GM15510 (cell line): Measurements from ENCODE around the gene RAB9A.

Experiments
- POLR2A ChIP-seq: IDR thresholded peaks from 3 replicates; pipeline ENCODE4 v1.6.1; 2011; ENCODE audit warnings: borderline replicate concordance; ENCODE audit not compliant: insufficient read length; ENCODE audit errors: extremely low read depth

The RAB9A gene

DNA sequence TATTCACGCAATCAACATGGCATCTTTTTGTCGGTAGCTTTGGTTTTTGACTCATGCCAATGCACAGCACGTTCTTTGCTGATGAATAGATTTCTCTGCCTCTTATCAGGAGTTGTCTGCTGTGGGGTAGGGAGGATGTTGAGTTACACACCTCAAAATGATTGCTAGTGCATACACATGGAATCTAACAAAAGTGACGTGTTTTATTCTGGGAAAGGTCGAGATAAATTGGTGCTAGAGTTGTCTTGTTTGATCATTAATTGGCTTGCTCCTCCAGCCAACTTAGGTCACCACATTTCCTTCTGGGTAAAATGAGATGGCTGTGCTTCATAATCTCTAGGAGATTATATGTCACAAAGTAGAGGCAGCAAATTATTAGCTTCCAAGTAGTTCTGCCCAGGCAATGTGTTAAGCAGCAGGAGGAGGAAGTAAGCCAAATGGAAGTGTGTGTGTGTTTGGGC lies 3.9 kb downstream of the RAB9A start:
- TF ChIP-seq POLR2A: no peak

DNA sequence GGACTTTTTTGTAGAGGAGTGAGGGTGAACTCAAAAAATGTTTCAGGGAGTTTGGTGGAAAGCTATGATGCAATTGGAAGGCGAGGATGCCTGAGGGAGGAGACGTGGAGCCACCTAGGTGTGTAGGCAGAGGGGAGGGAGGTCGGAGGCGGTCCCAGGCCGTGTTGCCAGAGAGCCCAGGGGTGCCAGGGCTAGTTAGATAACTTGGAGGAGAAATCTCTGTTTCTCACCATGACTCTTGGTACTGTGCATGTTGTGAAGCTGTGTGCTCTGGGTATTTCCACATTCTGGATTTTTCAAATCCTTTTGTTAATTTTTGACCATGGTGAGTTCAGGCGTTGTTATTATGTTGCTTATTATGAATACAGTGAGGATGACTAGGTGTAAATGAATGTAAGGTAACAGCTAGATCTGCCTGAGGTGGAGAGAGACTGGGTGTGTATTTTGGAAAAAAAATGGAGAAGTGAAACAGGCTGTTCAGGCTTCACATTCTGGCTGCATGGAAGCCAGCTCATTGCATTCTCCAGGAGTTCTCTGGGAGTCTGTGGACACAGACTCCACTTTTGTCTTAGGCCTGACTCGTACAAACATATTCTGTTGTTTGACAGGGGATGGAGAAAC lies 4.5 kb downstream of the RAB9A start:
- TF ChIP-seq POLR2A: no peak

DNA sequence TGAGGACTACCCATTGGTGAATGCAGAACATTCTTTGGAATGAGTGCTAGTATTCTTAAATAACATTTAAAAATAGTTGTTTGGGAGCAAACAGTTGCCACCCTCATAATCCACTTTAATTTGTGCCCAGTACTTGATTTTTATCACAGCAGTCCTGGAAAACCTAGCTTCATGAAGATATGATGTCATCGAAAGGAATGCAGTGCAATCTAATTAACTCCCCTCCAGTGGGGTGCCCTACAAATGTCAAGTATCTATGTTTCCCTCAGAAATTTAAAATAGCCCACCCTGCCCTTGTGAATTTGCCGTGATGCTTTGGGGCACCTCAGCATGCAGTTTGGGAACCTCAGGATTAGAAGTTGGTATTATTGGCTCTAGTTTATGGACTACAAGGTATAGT lies 5.4 kb downstream of the RAB9A start:
- TF ChIP-seq POLR2A: no peak

DNA sequence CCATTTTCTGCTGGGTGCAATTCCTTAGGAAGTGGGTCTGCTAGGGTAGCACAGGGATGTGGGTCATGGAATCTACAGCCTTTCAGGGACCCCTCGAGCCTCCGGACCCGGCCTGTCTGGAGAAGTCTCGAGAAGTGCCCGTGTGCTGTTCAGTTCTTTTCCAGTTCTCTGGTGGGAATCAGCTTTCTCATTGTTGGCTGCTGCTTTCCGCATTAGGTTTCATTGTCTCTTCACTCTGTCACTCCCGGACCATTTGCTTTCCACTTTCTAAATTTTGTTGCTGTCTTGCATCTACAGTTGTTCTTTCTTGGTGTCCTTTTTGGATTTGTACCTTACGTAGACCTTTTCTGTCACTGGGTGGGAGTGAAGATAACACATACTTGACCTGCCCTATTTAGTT lies 6.1 kb downstream of the RAB9A start:
- no peak for TF ChIP-seq POLR2A

DNA sequence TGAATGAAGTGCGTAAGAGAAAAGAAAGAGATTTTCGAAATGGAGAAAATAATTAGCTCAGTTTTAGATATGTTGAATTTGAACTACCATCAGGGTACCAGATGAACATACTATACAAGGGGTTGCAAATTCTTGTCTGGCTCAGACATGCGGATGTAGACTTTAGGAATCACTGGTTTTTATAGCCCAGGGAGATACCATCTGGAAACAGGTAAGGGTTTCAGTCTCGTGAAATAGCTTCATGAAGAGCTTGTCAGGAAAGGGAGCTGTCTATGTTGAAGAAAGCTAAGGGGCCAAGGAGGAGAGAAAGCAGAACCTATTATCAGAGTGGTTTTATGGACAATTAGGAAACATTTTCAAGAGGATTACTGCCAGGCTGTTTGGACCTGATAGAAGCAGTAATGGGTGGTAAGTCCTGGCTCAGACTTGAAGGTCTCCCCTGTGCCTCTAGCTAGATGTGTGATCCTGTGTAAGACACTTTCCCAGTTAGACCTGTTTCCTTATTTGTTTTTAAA lies 6.7 kb downstream of the RAB9A start:
- no peak for TF ChIP-seq POLR2A

DNA sequence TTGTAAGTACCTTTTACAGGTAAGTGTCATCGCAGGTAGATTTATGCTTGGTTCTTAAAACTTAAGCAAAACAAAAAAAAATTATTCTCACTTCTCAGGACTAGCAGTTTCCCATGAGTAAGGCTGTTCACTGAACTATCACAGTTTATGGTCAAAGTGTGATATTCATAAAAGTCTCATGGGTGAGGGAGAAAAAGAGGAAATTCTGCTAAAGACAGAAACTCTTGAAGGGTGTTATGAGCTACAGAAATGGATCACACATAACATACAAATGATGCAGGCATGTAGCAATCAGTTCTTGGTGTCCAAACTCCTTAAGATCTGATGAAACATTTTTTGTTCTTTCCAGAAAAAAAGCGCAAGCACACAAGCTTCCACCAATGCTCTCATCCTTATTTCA lies 8.5 kb downstream of the RAB9A start:
- no peak for TF ChIP-seq POLR2A

DNA sequence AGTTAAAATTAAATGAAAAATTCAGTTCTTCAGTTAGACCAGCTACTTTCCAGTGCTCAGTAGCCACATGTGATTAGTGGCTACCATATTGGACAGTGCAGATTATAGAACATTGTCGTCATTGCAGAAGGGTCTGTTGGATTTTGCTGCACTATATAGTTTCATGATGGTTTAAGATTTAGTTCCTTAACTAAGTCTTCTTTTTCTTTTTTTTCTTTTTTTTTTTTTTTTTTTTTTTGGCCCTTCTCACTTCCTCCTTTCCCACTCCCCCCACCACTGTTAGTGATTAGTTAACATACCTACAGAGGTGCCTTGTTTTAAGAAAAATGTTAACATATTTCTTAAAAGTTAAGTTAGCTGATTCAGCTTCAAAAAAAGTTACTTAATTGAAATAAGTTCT lies 9.0 kb downstream of the RAB9A start:
- no peak for TF ChIP-seq POLR2A

DNA sequence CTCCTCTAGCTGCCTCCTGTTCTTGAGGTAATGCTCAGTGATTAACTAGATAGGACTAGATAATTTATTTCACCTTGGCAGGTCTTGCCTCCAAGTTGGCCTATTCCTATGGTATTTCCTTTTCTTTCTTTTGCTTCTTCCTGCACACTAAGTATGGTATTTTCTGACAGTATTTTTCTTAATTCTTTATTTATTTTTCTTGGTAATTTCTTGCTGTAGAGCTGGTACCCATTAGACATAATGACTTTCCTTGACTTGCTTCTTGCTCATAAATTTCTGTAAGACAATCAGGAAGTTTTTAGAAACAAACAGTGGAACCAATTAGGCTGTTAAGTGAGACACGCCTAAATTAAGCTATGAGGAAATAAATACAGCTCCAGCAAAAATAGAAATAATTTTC lies 9.5 kb downstream of the RAB9A start:
- no peak for TF ChIP-seq POLR2A

DNA sequence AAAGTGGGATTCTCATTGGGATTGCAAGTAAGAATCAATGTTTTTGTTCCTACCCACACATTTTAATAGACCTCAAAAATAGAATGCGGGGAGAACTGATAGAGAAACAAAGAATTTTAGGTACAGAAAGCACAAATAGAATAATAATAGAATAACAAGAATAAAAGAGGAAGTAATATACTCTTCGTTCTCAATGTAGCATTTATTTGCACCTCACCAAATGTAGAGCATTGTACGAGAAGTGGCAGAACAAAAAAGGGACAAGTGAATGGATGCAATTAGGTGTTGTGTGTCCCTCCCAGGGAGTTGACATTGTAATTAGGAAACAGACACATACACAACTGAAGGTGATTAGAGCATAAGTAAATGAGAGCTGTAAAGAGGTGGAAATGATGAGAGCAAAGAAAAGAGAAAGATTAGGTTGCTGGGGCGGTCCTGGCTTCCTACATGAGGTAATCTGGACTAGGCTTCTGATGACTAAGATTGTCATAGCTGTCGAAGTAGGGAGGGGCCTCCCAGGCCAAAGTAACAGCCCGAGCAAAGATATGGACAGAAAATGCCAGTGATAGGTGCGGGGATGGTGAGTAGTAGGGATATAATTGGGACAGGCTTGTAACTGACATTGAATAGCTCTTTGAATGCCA lies 10.4 kb downstream of the RAB9A start:
- TF ChIP-seq POLR2A: no peak

DNA sequence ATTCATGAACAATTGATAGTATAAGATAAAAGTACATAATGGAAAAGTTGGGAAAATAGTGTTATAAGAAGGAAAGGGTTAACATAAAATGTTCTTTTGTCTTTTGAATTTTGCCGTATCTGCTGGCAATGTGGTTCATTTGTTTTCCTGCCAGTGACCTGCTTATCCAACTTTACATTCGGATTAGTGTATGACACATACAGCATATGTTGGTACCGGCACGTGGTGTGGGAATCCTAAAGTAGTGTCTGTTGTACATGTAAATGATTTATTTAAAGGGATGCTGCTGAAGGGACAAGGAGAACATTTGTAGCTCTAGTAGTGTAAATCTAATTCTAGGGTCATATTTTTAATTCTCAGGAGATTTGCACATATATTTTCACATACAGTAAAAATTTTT lies 11.5 kb downstream of the RAB9A start:
- no peak for TF ChIP-seq POLR2A

DNA sequence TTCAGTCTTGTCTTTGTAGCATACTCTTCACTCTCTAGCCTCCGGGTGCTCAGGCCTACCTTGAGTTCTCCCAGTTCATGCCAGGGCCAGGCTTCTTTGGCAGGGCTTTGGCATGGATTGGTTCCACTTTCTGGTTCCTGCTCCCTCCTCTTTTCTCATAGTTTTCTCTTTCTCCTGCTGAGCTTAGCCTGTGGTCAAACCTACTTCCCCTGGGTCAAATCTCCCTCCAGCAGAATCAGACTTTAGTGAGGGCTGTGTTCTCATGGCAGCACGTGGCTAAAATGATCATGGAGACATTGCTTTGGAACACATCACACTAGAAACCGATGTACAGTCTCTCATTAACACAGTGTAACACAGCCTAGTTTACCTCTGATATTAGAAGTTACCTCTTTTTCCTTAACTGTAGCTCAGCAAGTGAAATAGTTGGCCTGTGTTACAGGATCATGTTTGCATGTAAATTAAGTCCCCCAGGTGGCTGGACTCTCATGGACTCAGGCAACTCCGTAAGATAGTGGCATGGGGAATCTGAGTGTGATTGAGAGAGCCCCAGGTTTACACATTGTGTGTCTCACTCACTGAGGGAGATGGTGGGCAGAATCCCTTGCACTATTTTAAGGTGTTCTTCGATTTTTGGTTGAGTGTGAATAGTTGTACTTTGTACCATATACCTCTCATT lies 13.3 kb downstream of the RAB9A start:
- no peak for TF ChIP-seq POLR2A

DNA sequence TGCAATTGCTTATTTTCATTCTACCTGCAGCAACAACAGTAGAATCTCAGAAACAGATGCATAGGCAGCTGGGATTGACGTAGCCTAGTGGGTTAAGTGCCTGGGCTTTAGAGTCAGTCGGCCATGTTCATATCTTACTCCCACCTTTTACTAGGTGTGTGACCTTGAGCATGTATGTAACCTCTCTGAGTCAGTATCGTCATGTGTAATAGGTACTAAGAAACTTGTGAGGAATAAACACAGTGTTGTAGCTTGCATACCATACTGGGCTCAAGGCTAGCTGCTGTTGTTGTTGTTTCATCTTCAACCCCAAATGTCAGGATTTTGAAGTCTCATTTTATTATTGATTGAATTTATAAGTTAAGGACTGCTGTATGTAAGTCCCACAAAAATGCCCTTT lies 14.2 kb downstream of the RAB9A start:
- TF ChIP-seq POLR2A: no peak

DNA sequence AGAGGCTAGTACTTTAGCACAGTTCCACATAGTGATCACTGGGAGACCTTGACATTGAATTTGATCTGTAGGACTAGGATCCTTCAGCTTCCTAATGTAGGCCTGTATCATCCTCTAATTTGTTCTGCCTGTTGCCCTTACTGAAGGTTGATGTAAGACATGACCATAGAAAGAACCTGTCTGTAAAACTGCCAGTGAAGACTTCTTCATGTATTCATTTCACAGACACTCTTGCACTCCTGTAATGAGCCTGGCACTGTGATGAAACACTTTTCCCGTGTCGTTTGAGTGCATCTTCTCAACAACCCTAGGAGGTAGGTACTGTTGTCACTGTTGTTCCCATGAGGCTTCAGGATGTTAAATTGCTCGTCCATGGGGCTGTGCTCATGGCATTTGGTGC lies 14.7 kb downstream of the RAB9A start:
- TF ChIP-seq POLR2A: no peak

DNA sequence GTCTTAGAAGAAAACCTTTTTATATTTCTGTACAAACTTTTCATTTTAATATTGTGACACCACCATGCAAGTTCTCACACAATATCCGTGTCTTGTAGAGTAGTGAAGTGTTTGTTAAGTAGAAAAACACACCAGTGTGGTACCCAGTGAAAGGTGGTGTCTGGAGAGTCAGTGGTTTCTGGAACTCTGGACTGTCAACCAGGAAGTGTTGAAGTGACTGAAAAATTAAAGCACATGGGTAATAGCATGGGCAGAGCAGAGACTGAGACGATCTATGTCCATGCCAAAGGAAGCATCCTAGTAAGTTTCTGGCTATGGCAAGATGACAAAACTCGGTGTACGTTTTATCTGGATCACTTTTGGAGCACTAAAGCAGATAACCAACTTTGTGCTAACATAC lies 22.2 kb downstream of the RAB9A start:
- no peak for TF ChIP-seq POLR2A

DNA sequence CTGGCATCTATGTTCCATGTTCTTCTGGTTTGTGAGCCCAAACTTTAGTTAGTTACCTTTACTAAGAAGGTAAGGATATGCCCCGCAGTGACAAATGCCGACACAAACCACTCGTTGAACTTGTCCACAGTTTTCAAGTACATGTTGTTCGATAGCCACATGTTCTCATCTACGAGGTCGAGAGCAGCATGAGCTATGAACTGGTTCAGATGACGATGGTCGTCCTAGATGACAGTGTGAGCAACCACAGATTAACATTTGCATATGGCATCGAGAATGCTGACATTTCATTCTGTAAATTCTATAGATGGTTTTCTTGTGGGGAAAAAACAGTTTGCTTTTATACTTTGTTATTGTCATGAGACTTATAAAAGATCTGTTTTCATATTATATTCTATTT lies 27.5 kb downstream of the RAB9A start:
- TF ChIP-seq POLR2A: no peak

DNA sequence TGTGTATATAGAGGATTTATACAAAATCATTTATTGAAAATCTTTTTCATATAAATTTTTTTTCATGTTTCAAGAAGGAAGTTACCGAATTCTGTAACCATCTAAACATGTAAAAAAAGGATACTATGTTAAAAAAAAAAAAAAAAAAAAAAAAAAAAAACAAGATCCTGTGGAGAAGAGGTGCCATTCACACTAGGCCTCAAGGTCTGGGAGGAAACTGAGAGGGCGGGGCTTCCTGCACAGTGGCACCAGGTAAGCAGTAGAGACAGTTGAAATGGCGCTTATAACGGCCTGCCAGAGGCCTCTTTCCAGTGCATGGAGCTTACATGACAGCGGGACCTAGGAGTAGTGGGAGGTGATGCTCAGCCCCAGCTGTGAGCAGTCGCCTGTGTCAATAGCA lies 28.0 kb downstream of the RAB9A start:
- no peak for TF ChIP-seq POLR2A

DNA sequence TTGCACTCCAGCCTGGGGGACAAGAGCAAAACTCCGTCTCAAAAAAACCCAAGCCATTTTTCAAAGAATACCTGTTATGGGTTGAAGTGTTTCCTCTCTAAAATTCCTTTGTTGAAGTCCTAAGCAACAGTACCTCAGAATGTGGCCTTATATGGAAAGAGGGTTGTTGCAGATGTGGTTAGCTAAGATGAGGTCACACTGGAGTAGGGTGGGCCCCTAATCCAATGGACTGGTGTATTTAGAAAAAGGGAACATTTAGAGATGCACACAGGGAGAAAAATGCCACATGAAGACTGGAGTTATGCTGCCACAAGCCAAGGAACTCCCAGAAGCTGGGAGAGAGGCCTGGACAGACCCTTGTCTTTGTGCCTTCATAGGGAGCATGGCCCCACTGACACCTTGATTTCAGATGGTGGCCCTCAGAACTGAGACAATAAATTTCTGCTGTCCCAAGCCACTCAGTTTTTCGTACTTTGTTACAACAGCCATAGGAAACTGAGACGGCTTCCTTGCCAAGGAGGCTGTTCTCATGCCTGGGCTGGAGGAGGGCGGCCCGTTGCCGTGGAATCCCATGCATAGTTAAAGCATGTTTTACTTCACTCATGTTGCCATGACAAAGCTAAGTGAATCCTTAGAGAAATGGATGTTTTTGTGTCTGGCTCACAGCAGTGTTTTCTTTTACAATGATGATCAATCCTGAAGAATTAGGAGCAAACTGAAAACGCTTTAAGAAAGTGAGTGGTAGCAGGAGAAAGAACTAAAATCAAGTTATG lies 29.0 kb downstream of the RAB9A start:
- TF ChIP-seq POLR2A: no peak
